Measurements from ENCODE around the gene N4BP2.

Gene N4BP2

DNA sequence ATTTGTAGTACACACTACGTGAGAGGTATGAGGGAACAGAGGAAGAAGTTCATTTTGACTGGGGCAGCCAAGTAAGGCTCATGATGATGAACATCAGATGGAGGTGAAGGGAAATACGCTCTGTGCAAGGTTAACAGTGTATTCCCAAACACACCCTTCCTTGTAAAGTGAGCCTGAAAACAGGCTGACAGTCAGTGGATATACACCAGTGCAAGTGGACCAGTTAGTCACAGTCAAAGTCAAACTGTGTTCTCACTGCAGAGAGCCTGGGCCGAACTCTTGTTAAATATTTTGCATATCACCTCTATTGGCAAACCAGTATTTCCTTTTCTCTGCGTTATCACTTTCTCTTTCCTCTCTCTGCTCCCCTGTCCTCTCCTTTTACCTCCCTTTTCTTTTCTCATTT lies 116.8 kb downstream of the N4BP2 start:
- POLR2A ChIA-PET, result no interaction called here
- CTCF ChIA-PET, result no interaction called here
- no peak overlapping the region for H3K4me3 ChIP-seq (ENCODE audit: low read depth, low read length)
- DNase-seq (ENCODE audit: low read depth, low spot score), result no peak
- TF ChIP-seq, protein P1, sequence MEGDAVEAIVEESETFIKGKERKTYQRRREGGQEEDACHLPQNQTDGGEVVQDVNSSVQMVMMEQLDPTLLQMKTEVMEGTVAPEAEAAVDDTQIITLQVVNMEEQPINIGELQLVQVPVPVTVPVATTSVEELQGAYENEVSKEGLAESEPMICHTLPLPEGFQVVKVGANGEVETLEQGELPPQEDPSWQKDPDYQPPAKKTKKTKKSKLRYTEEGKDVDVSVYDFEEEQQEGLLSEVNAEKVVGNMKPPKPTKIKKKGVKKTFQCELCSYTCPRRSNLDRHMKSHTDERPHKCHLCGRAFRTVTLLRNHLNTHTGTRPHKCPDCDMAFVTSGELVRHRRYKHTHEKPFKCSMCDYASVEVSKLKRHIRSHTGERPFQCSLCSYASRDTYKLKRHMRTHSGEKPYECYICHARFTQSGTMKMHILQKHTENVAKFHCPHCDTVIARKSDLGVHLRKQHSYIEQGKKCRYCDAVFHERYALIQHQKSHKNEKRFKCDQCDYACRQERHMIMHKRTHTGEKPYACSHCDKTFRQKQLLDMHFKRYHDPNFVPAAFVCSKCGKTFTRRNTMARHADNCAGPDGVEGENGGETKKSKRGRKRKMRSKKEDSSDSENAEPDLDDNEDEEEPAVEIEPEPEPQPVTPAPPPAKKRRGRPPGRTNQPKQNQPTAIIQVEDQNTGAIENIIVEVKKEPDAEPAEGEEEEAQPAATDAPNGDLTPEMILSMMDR (IDR thresholded peaks at IDR 0.05; ENCODE audit: insufficient read depth, low read length, missing control alignments), result no peak

DNA sequence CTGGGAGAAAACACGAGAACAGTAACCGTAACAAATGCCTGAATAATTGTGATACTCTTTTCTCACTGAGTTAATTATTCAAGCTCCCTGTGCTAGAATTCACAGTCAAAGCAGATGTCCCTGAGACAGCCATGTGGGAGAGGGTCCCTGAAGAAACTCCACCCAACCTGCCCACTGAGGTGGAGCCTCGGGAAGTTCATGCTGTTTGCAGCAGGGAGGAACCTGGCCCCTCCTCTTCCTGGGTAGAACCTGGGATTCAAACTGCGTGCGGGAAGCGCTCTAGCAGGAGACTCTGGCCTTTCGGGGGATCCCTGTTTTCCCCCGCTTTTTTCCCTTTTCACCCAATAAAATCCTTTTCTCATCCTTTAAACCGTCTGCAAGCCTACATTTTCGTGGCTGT lies 120.0 kb downstream of the N4BP2 start:
- no peak overlapping the region for H3K4me3 ChIP-seq (ENCODE audit: low read depth, low read length)
- DNase-seq (ENCODE audit: low read depth, low spot score), result no peak
- ChIA-PET CTCF (no interaction called here), POLR2A (no interaction called here)
- TF ChIP-seq, protein P1 (IDR thresholded peaks at IDR 0.05; ENCODE audit: insufficient read depth, low read length, missing control alignments), result no peak

DNA sequence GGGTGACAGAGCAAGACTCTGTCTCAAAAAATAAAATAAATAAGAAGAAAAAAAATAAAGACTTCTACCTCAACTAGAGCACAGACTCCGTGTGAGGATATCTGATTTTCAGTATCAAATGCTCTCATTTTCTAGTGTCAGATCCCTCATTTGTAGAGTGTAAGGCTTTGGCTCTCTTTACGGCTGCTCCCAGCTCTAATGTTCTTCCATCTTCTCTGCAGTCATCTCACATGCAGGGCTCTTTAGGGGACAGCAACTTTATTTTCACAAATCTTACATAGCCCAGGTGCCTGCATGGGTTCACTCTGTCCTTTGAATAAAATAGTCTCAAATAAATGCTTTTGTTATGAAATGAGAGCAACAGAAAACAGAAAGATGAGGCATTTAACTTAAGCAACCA lies 120.9 kb downstream of the N4BP2 start:
- POLR2A ChIA-PET, result no interaction called here
- TF ChIP-seq, protein P1 (IDR thresholded peaks at IDR 0.05; ENCODE audit: insufficient read depth, low read length, missing control alignments), result no peak
- H3K4me3 ChIP-seq (ENCODE audit: low read depth, low read length), result no peak overlapping the region
- no peak for DNase-seq (ENCODE audit: low read depth, low spot score)
- CTCF ChIA-PET, result no interaction called here

DNA sequence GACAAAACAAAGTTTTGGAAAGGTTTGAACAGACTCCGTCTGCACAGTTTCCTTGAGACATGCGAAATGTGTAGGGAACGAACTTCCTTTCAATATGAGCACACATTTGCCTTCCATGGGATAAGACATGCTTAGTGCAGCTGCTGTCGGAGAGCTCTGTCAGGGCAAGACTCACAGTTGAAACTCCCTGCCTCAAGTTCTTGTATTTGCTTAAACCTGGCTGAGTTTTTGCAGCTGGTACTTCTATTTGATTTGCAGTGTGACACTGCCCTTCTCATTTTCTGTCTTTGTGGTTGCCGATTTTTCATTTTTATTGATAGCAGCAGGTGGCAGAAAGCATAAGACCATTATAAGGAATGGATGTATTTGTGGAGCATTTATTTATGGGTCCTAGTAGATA lies 122.0 kb downstream of the N4BP2 start:
- no peak for DNase-seq (ENCODE audit: low read depth, low spot score)
- TF ChIP-seq, protein P1 (IDR thresholded peaks at IDR 0.05; ENCODE audit: insufficient read depth, low read length, missing control alignments), result no peak
- CTCF ChIA-PET, result interaction anchor here (0.6 to 0.8 kb wide), 2 partner anchors 28 to 44 kb away, joined by 3 read pairs; no protein-coding TSS in a partner anchor
- no peak overlapping the region for H3K4me3 ChIP-seq (ENCODE audit: low read depth, low read length)
- POLR2A ChIA-PET, result interaction anchor here (0.6 kb wide), 1 partner anchor 1723 kb away, joined by 3 read pairs; no protein-coding TSS in a partner anchor

DNA sequence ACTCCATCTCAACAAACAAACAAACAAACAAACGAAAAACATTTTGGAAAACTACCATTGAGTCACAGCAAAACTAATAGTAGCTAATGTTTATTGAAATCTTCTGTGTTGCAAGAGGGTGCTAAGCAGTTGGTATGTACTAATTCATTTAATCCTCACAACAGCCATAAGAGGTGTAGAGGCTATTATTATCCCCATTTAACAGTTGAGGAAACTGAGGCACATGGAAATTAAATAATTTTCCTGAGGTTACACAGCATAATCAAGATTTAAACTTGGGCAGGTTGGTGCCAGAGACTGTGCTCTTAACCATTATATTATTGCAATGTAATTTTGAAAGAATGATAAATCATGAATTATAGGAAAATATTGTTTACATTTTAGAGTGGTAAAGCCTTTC lies 122.7 kb downstream of the N4BP2 start:
- ChIA-PET POLR2A (no interaction called here), CTCF (interaction anchor here (0.8 kb wide), 1 partner anchor 29 kb away, joined by 3 read pairs; no protein-coding TSS in a partner anchor)
- TF ChIP-seq, protein P1 (IDR thresholded peaks at IDR 0.05; ENCODE audit: insufficient read depth, low read length, missing control alignments), result no peak

DNA sequence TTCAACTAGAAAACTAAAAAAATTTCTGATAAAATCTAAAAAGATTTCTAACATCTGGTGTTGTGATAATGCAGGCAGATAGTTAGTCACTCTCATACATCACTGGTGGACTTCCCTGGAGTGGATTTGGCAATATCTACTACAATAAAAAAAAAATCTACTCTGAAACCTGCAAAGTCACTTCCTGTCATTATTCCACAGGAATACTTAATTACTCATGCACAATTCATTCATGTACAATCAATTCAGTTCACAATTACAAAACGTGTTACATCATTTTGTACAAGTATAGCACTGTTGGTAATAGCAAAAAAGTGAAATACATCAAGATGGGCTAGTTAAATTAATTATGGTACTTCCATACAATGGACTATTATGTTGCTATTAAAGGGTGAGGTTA lies 123.7 kb downstream of the N4BP2 start:
- ChIA-PET CTCF (no interaction called here), POLR2A (no interaction called here)
- TF ChIP-seq, protein P1 (IDR thresholded peaks at IDR 0.05; ENCODE audit: insufficient read depth, low read length, missing control alignments), result no peak

More for the DNA sequence above, 122.7 kb downstream of the N4BP2 start:
- DNase-seq (ENCODE audit: low read depth, low spot score), result no peak
- H3K4me3 ChIP-seq (ENCODE audit: low read depth, low read length), result no peak overlapping the region

More for the DNA sequence above, 123.7 kb downstream of the N4BP2 start:
- DNase-seq (ENCODE audit: low read depth, low spot score), result peak; percentile 68
- H3K4me3 ChIP-seq (ENCODE audit: low read depth, low read length), result no peak overlapping the region
